Suppressor macrophage (primary cell): Measurements from ENCODE around the gene HSD17B4.
A peak's percentile ranks its signal among the peaks of the same experiment; 100 is the strongest.
"Not testable (repeated sequence)": the region's sequence is repeated elsewhere in the genome, so short reads cannot be mapped to it uniquely, and the experiment has no call there.

Source experiments
- DNase-seq, 4 experiments: peaks; one replicate each; pipeline ENCODE4 v3.0.0-alpha.2; 2020 to 2022

HSD17B4 gene

DNA sequence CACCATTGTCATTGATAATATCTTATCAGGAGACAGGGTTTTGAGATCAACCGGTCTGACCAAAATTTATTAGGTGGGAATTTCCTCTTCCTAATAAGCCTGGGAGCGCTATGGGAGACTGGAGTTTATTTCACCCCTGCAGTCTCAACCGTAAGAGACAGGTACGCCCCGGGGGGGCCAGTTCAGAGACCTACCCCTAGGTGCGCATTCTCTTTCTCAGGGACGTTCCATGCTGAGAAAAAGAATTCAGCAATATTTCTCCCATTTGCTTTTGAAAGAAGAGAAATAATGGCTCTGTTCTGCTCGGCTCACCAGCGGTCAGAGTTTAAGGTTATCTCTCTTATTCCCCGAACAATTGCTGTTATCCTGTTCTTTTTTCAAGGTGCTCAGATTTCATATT, 28.3 kb downstream of the HSD17B4 start:
- not testable (repeated sequence) for DNase-seq

- DNase-seq, result no peak
Observed at GRCh38 chr5:119483155-119483554, 30.9 kb downstream of the HSD17B4 start.

DNA sequence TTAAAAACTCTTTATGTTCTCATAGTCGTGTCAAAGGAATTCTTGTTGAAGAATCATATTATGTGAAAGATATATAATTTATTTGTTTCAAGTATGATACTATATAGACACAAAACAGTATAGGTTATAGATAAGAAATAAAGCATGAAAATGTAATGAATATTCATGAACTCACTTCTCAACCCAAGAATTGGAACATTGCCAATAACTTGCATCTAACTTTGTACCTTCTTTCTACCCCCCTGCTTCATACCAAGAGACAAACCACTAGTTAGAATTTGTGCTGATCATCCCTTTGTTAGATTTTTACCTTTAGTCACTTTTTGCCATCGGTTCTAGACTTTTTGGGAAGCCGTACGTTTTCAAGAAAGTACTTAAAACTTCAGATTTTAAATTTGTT, 32.6 kb downstream of the HSD17B4 start:
- no peak for DNase-seq

DNA sequence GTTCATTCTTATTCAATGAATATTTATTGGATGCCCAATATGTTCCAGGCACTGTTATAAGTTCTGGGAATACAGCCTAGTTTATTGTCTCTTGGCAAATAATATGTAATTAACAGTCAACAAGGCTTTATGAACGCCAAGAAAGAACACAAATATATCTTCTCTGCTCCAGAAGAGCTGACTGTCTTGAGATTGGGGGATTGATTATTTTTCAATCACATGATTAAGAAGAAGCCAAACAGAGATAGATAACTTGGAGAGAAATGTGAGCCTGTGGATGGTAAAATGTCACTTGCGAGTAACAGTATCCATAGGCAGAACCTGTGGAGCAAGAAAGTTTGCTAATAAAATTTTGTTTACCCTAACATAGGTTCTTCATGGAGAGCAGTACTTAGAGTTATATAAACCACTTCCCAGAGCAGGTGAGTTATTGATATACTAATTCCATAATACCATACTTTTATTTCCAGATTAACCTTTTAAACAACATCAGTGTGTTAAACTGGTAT, 49.4 kb downstream of the HSD17B4 start:
- no peak for DNase-seq

- DNase-seq, result not testable (repeated sequence)
Observed at GRCh38 chr5:119503939-119504338, 51.6 kb downstream of the HSD17B4 start.

DNA sequence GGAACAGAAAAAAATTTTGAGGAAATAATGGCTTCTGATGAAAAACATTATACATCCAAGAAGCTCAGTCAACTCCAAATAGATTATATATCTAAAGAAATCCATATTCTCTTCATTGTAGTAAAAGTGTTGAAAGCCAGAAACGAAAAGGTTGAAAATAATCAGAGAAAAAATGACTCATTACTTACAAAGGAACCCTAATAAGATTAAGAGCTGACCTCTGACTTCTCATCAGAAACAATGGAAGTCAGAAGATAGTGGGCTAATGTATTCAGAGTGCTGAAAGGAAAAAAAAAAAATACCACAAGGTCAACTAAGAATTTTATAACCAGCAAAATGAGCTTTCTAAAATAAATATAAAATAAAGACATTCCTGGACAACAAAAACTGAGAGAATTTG, 60.0 kb downstream of the HSD17B4 start:
- DNase-seq, result no peak

GRCh38 chr5:119515192-119515591, 62.9 kb downstream of the HSD17B4 start:
- no peak for DNase-seq

DNA sequence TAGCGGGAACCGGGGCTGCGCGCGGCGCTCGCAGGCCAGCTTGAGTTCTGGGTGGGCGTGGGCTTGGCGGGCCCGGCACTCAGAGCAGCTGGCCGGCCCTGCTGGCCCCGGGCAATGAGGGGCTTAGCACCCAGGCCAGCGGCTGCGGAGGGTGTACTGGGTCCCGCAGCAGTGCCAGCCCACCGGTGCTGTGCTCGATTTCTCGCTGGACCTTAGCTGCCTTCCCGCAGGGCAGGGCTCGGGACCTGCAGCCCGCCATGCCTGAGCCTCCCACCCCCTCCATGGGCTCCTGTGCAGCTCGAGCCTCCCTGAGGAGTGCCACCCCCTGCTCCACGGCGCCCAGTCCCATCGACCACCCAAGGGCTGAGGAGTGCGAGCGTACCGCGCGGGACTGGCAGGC, 64.8 kb downstream of the HSD17B4 start:
- not testable (repeated sequence) for DNase-seq

GRCh38 chr5:119521232-119521631, 68.9 kb downstream of the HSD17B4 start:
- no peak for DNase-seq

GRCh38 chr5:119522841-119523240, 70.5 kb downstream of the HSD17B4 start:
- no peak for DNase-seq

DNA sequence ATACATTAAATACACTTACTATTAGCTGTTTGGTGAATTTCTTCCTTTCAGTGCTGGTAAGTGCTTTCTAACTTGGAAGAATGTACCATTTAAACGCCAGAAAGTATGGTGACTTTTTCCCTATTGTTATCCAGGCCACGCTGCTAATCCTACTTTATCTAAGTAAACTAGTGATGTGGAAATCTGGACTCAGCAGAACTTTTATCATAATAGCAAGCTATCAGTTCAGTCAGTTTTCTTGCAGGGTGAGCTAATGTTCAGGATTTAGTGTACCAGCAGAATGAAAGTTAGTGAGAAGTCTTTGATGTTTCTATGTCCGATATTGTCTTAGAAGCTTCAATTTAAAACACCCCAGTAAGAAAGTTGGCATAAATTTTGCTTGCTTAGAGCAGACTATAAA, 72.2 kb downstream of the HSD17B4 start:
- no peak for DNase-seq

GRCh38 chr5:119527351-119527750, 75.1 kb downstream of the HSD17B4 start:
- DNase-seq, result no peak

- DNase-seq, result no peak
Observed at GRCh38 chr5:119529811-119530210, 77.5 kb downstream of the HSD17B4 start.

DNA sequence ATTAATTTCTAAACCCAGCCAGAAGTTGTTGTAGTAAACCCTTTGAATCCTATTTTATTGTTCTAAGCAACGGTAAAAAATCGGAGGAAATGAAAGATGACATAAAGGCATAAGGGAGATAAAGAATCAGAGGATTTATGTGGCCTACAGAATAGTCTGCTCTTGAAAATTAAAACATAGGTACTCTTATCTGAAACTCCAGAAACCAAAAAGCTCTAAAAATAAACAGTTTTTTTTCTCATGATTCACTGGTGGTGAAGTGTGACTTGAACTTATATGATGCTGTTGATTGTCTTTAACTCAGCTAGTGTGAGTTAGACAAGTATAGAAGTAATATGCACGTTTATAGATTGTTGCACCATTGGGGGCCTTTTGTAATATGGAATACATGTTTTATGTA, 80.3 kb downstream of the HSD17B4 start:
- no peak for DNase-seq

DNA sequence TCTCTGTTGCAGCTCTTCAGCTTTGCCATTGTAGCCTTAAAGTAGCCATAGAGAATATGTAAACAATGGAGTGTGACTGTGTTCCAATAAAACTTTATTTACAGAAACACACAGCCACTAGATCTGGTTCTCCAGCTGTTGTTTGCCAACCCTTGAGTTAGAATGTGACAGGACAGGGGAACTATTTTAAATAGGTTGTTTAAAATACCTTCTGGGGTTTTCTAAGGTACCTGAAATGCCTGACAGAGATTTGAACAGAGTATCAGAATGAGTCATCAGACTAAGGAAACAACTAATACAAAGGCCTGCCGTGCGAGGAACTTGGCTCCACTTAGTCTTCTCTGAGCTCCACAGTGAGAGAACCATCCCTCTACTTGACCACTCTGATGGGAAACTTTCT, 85.4 kb downstream of the HSD17B4 start:
- no peak for DNase-seq

DNA sequence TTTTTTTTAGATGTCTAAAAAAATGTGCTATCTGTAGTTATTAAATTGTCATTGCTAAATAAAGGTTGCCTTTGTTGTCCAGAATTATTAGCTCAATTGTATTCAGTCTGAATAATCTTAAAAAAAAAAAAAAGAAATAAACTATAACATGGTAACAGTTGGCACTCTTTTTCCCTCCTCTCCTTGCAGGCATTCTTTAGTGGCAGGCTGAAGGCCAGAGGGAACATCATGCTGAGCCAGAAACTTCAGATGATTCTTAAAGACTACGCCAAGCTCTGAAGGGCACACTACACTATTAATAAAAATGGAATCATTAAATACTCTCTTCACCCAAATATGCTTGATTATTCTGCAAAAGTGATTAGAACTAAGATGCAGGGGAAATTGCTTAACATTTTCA, 89.4 kb downstream of the HSD17B4 start:
- no peak for DNase-seq

- no peak for DNase-seq
Observed at GRCh38 chr5:119551819-119552218, 99.5 kb downstream of the HSD17B4 start.

DNA sequence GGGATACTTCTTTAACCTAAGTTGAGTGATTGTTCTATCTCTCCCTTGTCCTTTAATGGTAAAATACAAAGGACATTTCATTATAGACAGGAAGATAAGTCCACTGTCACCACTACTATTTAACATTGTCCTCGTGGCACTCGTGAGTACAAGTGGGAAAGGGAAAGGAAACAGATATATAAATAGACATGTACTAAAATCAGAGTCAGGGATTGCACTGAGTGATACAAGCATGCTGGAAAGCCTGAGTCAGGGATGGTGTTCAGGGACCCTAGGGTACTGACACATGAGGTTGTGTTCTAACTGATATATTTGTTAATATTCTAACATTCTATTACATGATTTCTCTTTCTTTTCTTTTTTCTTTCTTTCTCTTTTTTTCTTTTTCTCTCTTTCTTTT, 102.3 kb downstream of the HSD17B4 start:
- DNase-seq, result no peak

DNA sequence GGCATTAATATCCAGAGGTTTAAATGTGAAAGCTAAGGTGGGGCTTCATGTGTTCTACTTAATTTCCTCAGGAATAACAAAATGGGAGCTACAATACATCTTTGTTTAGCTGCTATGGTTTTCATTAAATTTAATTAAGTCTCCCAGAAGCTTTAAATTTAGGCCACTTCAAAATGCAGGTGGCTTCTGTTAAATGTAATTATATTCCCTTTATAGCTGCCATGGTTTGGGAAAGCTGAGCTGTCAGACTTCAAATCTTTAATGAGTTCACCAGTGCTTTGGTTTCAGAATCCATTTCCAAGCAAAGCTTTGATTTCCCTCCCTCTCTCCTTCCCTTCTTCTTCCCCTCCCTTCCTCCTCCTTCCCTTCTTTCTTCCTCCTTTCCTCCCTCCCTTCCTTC, 118.6 kb downstream of the HSD17B4 start:
- no peak for DNase-seq

GRCh38 chr5:119578937-119579336, 126.6 kb downstream of the HSD17B4 start:
- DNase-seq, result peak; percentile 42 to 74 (median 58)

DNA sequence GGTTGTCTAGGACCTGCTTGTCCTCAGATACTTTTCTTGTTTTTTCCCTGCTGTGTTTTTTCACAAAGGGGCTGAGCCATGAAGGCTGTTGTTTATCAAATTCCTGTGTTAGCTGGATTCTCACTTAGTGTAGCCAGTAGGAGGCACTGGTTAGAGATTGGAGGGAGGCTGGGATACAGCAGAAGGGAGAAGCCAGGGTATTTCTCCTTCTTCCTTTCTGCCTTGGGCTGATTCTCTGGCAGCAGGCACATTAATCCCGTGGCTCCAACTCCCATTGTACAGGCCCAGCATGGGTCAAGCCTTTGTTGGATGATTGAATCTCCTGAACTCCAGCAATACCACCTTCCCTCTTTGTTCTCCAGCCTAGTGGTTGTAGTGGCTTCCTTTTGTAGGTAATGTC, 130.7 kb downstream of the HSD17B4 start:
- DNase-seq, result peak in 1 of 4 experiments; percentile 1

GRCh38 chr5:119583684-119584083, 131.4 kb downstream of the HSD17B4 start:
- DNase-seq, result no peak
